GM12892 (cell line): ENCODE results near the gene MARCKS.

Experiments used
- DNase-seq: peaks from one replicate; pipeline ENCODE4 v3.0.0; 2011; ENCODE audit not compliant: insufficient read length
- FAIRE-seq: peaks from 2 replicates; lab custom pipeline; 2011; peaks lifted over from hg19 to GRCh38; lab: Jason Lieb, UNC
- POLR2A ChIP-seq: IDR thresholded peaks from 2 replicates; pipeline ENCODE4 v1.6.1; 2011; ENCODE audit warnings: low read depth, low read length, control low read depth
- POLR2AphosphoS5 ChIP-seq: IDR thresholded peaks from 2 replicates; pipeline ENCODE4 v1.6.1; 2011; ENCODE audit warnings: low read depth, low read length, control low read depth
- TAF1 ChIP-seq: IDR thresholded peaks from 2 replicates; pipeline ENCODE4 v1.6.1; 2011; ENCODE audit warnings: low read depth, mild to moderate bottlenecking, control low read depth, low read length, borderline replicate concordance

MARCKS gene

GRCh38 chr6:113828984-113829695, 28.0 kb upstream of the MARCKS start:
- TF ChIP-seq POLR2A: no peak
- TF ChIP-seq POLR2AphosphoS5: no peak
- no peak for TF ChIP-seq TAF1
- FAIRE-seq: peak; percentile 50
- DNase-seq: no peak

GRCh38 chr6:113829696-113830045, 27.5 kb upstream of the MARCKS start:
- FAIRE-seq: no peak
- DNase-seq: no peak
- no peak for TF ChIP-seq POLR2A
- no peak for TF ChIP-seq POLR2AphosphoS5
- no peak for TF ChIP-seq TAF1

GRCh38 chr6:113830140-113830539, 27.0 kb upstream of the MARCKS start:
- TF ChIP-seq TAF1 (no peak), POLR2AphosphoS5 (no peak), POLR2A (no peak)
- DNase-seq (no peak), FAIRE-seq (no peak)

GRCh38 chr6:113833537-113833936, 23.6 kb upstream of the MARCKS start:
- FAIRE-seq (no peak), DNase-seq (no peak)
- no peak for TF ChIP-seq POLR2AphosphoS5
- no peak for TF ChIP-seq POLR2A
- TF ChIP-seq TAF1: no peak

- TF ChIP-seq POLR2AphosphoS5: no peak
- TF ChIP-seq TAF1: no peak
- no peak for TF ChIP-seq POLR2A
- FAIRE-seq: peak; percentile 40
- no peak for DNase-seq
These were observed 20.0 kb upstream of the MARCKS start for GRCh38 chr6:113837170-113837569.

- DNase-seq (no peak), FAIRE-seq (no peak)
- TF ChIP-seq POLR2A: no peak
- no peak for TF ChIP-seq POLR2AphosphoS5
- TF ChIP-seq TAF1: no peak
These were observed 15.0 kb upstream of the MARCKS start for GRCh38 chr6:113842165-113842564.

GRCh38 chr6:113843500-113844073, 13.6 kb upstream of the MARCKS start:
- DNase-seq (no peak), FAIRE-seq (no peak)
- no peak for TF ChIP-seq TAF1
- TF ChIP-seq POLR2A: no peak
- TF ChIP-seq POLR2AphosphoS5: no peak

- TF ChIP-seq TAF1: no peak
- no peak for DNase-seq
- no peak for FAIRE-seq
These were observed 10.6 kb upstream of the MARCKS start for GRCh38 chr6:113846577-113846976.

GRCh38 chr6:113847447-113847846, 9.7 kb upstream of the MARCKS start:
- no peak for TF ChIP-seq TAF1
- no peak for TF ChIP-seq POLR2AphosphoS5
- no peak for DNase-seq
- no peak for FAIRE-seq

- FAIRE-seq (no peak), DNase-seq (no peak)
- TF ChIP-seq POLR2AphosphoS5 (no peak), TAF1 (no peak), POLR2A (no peak)
These were observed 8.9 kb upstream of the MARCKS start for GRCh38 chr6:113848280-113848679.

GRCh38 chr6:113848811-113849210, 8.3 kb upstream of the MARCKS start:
- DNase-seq: no peak
- FAIRE-seq: no peak

GRCh38 chr6:113853252-113853651, 3.9 kb upstream of the MARCKS start:
- TF ChIP-seq TAF1: no peak
- no peak for TF ChIP-seq POLR2A
- TF ChIP-seq POLR2AphosphoS5: no peak
- FAIRE-seq: no peak

More at GRCh38 chr6:113848811-113849210, 8.3 kb upstream of the MARCKS start:
- TF ChIP-seq POLR2AphosphoS5: no peak
- TF ChIP-seq POLR2A: no peak
- TF ChIP-seq TAF1: no peak

More at GRCh38 chr6:113853252-113853651, 3.9 kb upstream of the MARCKS start:
- no peak for DNase-seq
